Measurements from ENCODE around the gene MYL6.

DNA sequence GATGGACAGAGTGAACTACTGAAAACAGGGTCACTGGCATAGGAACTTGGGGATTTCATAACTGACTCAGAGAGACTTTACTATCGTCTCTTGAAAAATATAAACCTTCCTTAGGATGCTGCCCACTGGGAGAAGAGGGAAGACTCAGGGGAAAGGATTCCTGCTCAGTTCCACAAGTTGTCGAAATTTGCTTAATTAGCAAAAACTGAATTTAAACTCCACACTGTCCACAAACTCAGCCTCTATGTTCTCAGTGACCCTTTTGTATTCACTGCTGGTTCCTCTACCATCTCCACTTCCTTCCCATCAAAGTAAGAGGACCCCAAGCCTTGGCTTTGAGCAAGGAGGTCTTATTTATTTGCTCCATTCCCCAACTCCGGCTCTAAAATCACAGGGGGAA, 12.9 kb upstream of the MYL6 start:
- TF ChIP-seq SP1 (IDR thresholded peaks at IDR 0.05; ENCODE audit: low read depth) (no peak), POLR2AphosphoS5 (IDR thresholded peaks at IDR 0.05; ENCODE audit: low read depth, low read length) (no peak), FOSL1 (IDR thresholded peaks at IDR 0.05; ENCODE audit: low read depth) (no peak), ZFX (IDR thresholded peaks at IDR 0.05) (no peak), SIN3A (IDR thresholded peaks at IDR 0.05; ENCODE audit: low read depth) (no peak), CEBPB (IDR thresholded peaks at IDR 0.05; ENCODE audit: low read depth) (no peak), CBX3 (IDR thresholded peaks at IDR 0.05; ENCODE audit: low read depth) (no peak)
- TF ChIP-seq, protein P1, sequence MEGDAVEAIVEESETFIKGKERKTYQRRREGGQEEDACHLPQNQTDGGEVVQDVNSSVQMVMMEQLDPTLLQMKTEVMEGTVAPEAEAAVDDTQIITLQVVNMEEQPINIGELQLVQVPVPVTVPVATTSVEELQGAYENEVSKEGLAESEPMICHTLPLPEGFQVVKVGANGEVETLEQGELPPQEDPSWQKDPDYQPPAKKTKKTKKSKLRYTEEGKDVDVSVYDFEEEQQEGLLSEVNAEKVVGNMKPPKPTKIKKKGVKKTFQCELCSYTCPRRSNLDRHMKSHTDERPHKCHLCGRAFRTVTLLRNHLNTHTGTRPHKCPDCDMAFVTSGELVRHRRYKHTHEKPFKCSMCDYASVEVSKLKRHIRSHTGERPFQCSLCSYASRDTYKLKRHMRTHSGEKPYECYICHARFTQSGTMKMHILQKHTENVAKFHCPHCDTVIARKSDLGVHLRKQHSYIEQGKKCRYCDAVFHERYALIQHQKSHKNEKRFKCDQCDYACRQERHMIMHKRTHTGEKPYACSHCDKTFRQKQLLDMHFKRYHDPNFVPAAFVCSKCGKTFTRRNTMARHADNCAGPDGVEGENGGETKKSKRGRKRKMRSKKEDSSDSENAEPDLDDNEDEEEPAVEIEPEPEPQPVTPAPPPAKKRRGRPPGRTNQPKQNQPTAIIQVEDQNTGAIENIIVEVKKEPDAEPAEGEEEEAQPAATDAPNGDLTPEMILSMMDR (IDR thresholded peaks at IDR 0.05 in 2 of 3, conservative IDR thresholded peaks at IDR 0.05 in 1 of 3; ENCODE audit: borderline replicate concordance in 1 of 3, insufficient read depth in 1 of 3, low read depth in 2 of 3, low read length in 2 of 3) = no peak
- TF ChIP-seq, protein P2, sequence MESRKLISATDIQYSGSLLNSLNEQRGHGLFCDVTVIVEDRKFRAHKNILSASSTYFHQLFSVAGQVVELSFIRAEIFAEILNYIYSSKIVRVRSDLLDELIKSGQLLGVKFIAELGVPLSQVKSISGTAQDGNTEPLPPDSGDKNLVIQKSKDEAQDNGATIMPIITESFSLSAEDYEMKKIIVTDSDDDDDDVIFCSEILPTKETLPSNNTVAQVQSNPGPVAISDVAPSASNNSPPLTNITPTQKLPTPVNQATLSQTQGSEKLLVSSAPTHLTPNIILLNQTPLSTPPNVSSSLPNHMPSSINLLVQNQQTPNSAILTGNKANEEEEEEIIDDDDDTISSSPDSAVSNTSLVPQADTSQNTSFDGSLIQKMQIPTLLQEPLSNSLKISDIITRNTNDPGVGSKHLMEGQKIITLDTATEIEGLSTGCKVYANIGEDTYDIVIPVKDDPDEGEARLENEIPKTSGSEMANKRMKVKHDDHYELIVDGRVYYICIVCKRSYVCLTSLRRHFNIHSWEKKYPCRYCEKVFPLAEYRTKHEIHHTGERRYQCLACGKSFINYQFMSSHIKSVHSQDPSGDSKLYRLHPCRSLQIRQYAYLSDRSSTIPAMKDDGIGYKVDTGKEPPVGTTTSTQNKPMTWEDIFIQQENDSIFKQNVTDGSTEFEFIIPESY (IDR thresholded peaks at IDR 0.05; ENCODE audit: extremely low read depth, insufficient replicate concordance, low read length) = no peak

Data from HCT116 (cell line).